ENCODE results near the gene PPP1R15A.

Gene PPP1R15A

DNA sequence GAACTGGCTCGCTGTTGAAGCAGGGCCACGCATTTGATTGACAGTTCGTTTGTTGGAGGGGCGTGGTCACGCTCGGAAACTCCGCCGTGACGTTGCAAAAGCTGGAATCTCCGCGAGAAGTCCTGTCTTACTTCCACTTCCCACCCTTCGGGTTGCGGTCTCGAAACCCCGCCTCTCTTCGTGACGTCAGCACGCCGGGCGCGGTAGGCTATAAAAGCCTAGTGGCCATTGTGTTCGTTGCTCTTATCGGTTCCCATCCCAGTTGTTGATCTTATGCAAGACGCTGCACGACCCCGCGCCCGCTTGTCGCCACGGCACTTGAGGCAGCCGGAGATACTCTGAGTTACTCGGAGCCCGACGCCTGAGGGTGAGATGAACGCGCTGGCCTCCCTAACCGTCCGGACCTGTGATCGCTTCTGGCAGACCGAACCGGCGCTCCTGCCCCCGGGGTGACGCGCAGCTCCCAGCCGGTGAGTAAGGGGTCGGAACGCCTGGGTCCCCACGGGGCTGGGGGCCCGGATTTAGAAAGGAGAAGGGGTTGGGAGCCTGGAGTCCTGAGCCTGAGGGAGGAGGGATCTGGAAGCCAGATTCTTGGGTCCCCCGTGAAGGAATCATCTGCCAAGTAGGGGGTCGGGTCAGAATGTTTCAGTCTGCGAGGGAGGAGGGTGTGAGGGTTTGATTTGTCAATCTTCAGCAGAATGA, at the start of gene PPP1R15A (continued):
- peak; percentile 56; the same call in 1 of the 2 replicates for TF ChIP-seq ZNF169 (tag by site-specific recombination; IDR thresholded peaks at IDR 0.05)
- no peak for TF ChIP-seq ZNF366 (tag by site-specific recombination; conservative IDR thresholded peaks at IDR 0.05)
- no peak for TF ChIP-seq PRDM1 (tag by site-specific recombination; IDR thresholded peaks at IDR 0.05)
- TF ChIP-seq ZNF266 (tag by site-specific recombination; IDR thresholded peaks at IDR 0.05; ENCODE audit: low read depth) = no peak
- peak; percentile 58 for TF ChIP-seq ZNF600 (tag by site-specific recombination; IDR thresholded peaks at IDR 0.05)
- no peak for TF ChIP-seq ZNF335 (tag by site-specific recombination; conservative IDR thresholded peaks at IDR 0.05)
- TF ChIP-seq ZNF16 (tag by site-specific recombination; IDR thresholded peaks at IDR 0.05; ENCODE audit: low read depth) = no peak

- Histone ChIP-seq H3K36me3 (ENCODE audit: control insufficient read depth in 2 of 2, insufficient read depth in 1 of 2, low read length in 2 of 2) (peaks cover 0 to 4% of the 10 kb centered on the region in 2 experiments; a peak in 2 of 3 replicates), H3K4me3 (ENCODE audit: low read depth, low read length) (no peak overlapping the region), H3K9me3 (ENCODE audit: control insufficient read depth, insufficient read depth, low read depth, low read length) (no peaks in the 10 kb centered on the region), H3K27ac (ENCODE audit: extremely low read depth, low read depth, low read length) (no peak overlapping the region), H3K4me1 (ENCODE audit: control insufficient read depth, insufficient read depth, low read length) (peaks cover 4% of the 10 kb centered on the region; the same call in 1 of the 2 replicates)
- CTCF ChIA-PET = interaction anchor here (0.7 kb wide), 1 partner anchor 250 kb away, joined by 4 read pairs; the partner anchor contains the start of gene KCNA7
- POLR2A ChIA-PET = no interaction called here
- 0 out of 2 replicates have a peak, but pooled peaks have one; percentile 4 for TF ChIP-seq KLF1 (tag by site-specific recombination; IDR thresholded peaks at IDR 0.05)
- 0 out of 2 replicates have a peak, but pooled peaks have one; percentile 65 for TF ChIP-seq ZNF785 (tag by site-specific recombination; IDR thresholded peaks at IDR 0.05)
- no peak for TF ChIP-seq ZNF366 (tag by site-specific recombination; conservative IDR thresholded peaks at IDR 0.05)
- no peak; the same call in 1 of the 2 replicates for TF ChIP-seq ZNF768 (tag by site-specific recombination; IDR thresholded peaks at IDR 0.05)
- no peak for TF ChIP-seq ZNF174 (tag by site-specific recombination; IDR thresholded peaks at IDR 0.05)
- peak; percentile 14; the same call in 1 of the 2 replicates for TF ChIP-seq ZNF302 (tag by site-specific recombination; IDR thresholded peaks at IDR 0.05; ENCODE audit: low read depth)
- TF ChIP-seq ZNF580 (tag by site-specific recombination; IDR thresholded peaks at IDR 0.05) = 0 out of 2 replicates have a peak, but pooled peaks have one; percentile 8
- TF ChIP-seq ZNF350 (tag by site-specific recombination; IDR thresholded peaks at IDR 0.05) = no peak
- 0 out of 2 replicates have a peak, but pooled peaks have one; percentile 3 for TF ChIP-seq SALL2 (tag by site-specific recombination; IDR thresholded peaks at IDR 0.05; ENCODE audit: borderline replicate concordance)
- TF ChIP-seq SCRT1 (tag by site-specific recombination; IDR thresholded peaks at IDR 0.05; ENCODE audit: borderline replicate concordance) = 0 out of 2 replicates have a peak, but pooled peaks have one; percentile 15
- TF ChIP-seq ZNF211 (tag by site-specific recombination; IDR thresholded peaks at IDR 0.05; ENCODE audit: low read depth) = peak; percentile 26; the same call in 1 of the 2 replicates
- TF ChIP-seq ZBTB48 (tag by site-specific recombination; IDR thresholded peaks at IDR 0.05) = 0 out of 2 replicates have a peak, but pooled peaks have one; percentile 18
- TF ChIP-seq RBAK (tag by site-specific recombination; IDR thresholded peaks at IDR 0.05) = peak; percentile 51; the same call in 1 of the 2 replicates
- TF ChIP-seq ZNF416 (tag by site-specific recombination; IDR thresholded peaks at IDR 0.05) = 0 out of 2 replicates have a peak, but pooled peaks have one; percentile 10
- TF ChIP-seq ZNF19 (tag by site-specific recombination; IDR thresholded peaks at IDR 0.05; ENCODE audit: low read depth) = no peak
- no peak for TF ChIP-seq ZNF558 (tag by site-specific recombination; IDR thresholded peaks at IDR 0.05)
- TF ChIP-seq ZNF311 (tag by site-specific recombination; IDR thresholded peaks at IDR 0.05; ENCODE audit: borderline replicate concordance) = peak; percentile 80
- TF ChIP-seq ZNF114 (tag by site-specific recombination; IDR thresholded peaks at IDR 0.05) = 0 out of 2 replicates have a peak, but pooled peaks have one; percentile 26
- peak; percentile 26; the same call in 1 of the 2 replicates for TF ChIP-seq ZNF521 (tag by site-specific recombination; IDR thresholded peaks at IDR 0.05)
- TF ChIP-seq, protein P1, sequence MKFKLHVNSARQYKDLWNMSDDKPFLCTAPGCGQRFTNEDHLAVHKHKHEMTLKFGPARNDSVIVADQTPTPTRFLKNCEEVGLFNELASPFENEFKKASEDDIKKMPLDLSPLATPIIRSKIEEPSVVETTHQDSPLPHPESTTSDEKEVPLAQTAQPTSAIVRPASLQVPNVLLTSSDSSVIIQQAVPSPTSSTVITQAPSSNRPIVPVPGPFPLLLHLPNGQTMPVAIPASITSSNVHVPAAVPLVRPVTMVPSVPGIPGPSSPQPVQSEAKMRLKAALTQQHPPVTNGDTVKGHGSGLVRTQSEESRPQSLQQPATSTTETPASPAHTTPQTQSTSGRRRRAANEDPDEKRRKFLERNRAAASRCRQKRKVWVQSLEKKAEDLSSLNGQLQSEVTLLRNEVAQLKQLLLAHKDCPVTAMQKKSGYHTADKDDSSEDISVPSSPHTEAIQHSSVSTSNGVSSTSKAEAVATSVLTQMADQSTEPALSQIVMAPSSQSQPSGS (tag by site-specific recombination; IDR thresholded peaks at IDR 0.05; ENCODE audit: low read depth) = peak; percentile 49; the same call in 1 of the 2 replicates
- no peak for TF ChIP-seq ZNF664 (tag by site-specific recombination; IDR thresholded peaks at IDR 0.05)
- peak; percentile 77; the same call in 1 of the 2 replicates for TF ChIP-seq YY2 (tag by site-specific recombination; IDR thresholded peaks at IDR 0.05)
- no peak for TF ChIP-seq ZNF140 (tag by site-specific recombination; IDR thresholded peaks at IDR 0.05)
- peak; percentile 97 for TF ChIP-seq ZNF513 (tag by site-specific recombination; IDR thresholded peaks at IDR 0.05)
- TF ChIP-seq, protein P2, sequence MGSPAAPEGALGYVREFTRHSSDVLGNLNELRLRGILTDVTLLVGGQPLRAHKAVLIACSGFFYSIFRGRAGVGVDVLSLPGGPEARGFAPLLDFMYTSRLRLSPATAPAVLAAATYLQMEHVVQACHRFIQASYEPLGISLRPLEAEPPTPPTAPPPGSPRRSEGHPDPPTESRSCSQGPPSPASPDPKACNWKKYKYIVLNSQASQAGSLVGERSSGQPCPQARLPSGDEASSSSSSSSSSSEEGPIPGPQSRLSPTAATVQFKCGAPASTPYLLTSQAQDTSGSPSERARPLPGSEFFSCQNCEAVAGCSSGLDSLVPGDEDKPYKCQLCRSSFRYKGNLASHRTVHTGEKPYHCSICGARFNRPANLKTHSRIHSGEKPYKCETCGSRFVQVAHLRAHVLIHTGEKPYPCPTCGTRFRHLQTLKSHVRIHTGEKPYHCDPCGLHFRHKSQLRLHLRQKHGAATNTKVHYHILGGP (tag by site-specific recombination; IDR thresholded peaks at IDR 0.05) = peak; percentile 1; the same call in 1 of the 2 replicates
- 0 out of 2 replicates have a peak, but pooled peaks have one; percentile 21 for TF ChIP-seq ZNF23 (tag by site-specific recombination; IDR thresholded peaks at IDR 0.05; ENCODE audit: borderline replicate concordance)
- 0 out of 2 replicates have a peak, but pooled peaks have one; percentile 14 for TF ChIP-seq KLF9 (tag by site-specific recombination; IDR thresholded peaks at IDR 0.05; ENCODE audit: low read depth)
Observed at GRCh38 chr19:48822514-48822913, 49.7 kb upstream of the PPP1R15A start.

Measured in HEK293 (cell line).